ENCODE results near the gene PACRG. TPM values are rescaled to one million over a fixed set of nuclear protein-coding genes. Genes with fewer than 3 reads are reported as not detected.

PACRG gene
- total RNA-seq, 2 experiments from 2014 or later, result not detected

- intact Hi-C loops (cut with micrococcal nuclease; ENCODE audit: unreplicated experiment), result no loop called here
- no peak for DNase-seq (ENCODE audit: low spot score)
- POLR2A ChIA-PET, result no interaction called here
- Histone ChIP-seq H4K20me1 (ENCODE audit: insufficient read depth, low read length) (no peaks in the 10 kb centered on the region), H3K27ac (ENCODE audit: low read depth, low read length, poor library complexity, severe bottlenecking) (no peak overlapping the region), H3K9me3 (ENCODE audit: low read length) (no peaks in the 10 kb centered on the region), H3K4me1 (ENCODE audit: insufficient read depth, low read length, poor library complexity, severe bottlenecking) (no peaks in the 10 kb centered on the region), H3K9me2 (ENCODE audit: insufficient read depth, low read length) (no peaks in the 10 kb centered on the region), H3K36me3 (ENCODE audit: insufficient read depth, low read length) (no peaks in the 10 kb centered on the region), H3K4me3 (ENCODE audit: low read depth, low read length, poor library complexity, severe bottlenecking) (no peak overlapping the region), H2AFZ (ENCODE audit: low read length) (no peak overlapping the region), H3K4me2 (ENCODE audit: low read length) (no peak overlapping the region), H3K79me2 (ENCODE audit: insufficient read depth, low read depth, low read length) (no peaks in the 10 kb centered on the region)
- TF ChIP-seq EZH2phosphoT487 (IDR thresholded peaks at IDR 0.05; ENCODE audit: borderline replicate concordance, low read depth, low read length), result no peak
- no peak for TF ChIP-seq CTCF (conservative IDR thresholded peaks at IDR 0.05; ENCODE audit: low read length)
- CTCF ChIA-PET (ENCODE audit: unreplicated experiment), result no interaction called here
- no TSS peak for BruUV-seq (replicated peaks)
Observed at GRCh38 chr6:163328411-163328810, 600.6 kb downstream of the PACRG start.

- Histone ChIP-seq H3K4me3 (ENCODE audit: low read depth, low read length, poor library complexity, severe bottlenecking) (no peak overlapping the region), H3K79me2 (ENCODE audit: insufficient read depth, low read depth, low read length) (no peaks in the 10 kb centered on the region), H2AFZ (ENCODE audit: low read length) (no peak overlapping the region), H3K36me3 (ENCODE audit: insufficient read depth, low read length) (no peaks in the 10 kb centered on the region), H3K27ac (ENCODE audit: low read depth, low read length, poor library complexity, severe bottlenecking) (no peak overlapping the region), H3K9me3 (ENCODE audit: low read length) (no peaks in the 10 kb centered on the region), H3K4me1 (ENCODE audit: insufficient read depth, low read length, poor library complexity, severe bottlenecking) (no peaks in the 10 kb centered on the region), H4K20me1 (ENCODE audit: insufficient read depth, low read length) (no peaks in the 10 kb centered on the region), H3K4me2 (ENCODE audit: low read length) (no peak overlapping the region), H3K9me2 (ENCODE audit: insufficient read depth, low read length) (no peaks in the 10 kb centered on the region)
- intact Hi-C loops (cut with micrococcal nuclease; ENCODE audit: unreplicated experiment), result no loop called here
- ChIA-PET CTCF (ENCODE audit: unreplicated experiment) (no interaction called here), POLR2A (no interaction called here)
- no TSS peak for BruUV-seq (replicated peaks)
- TF ChIP-seq EZH2phosphoT487 (IDR thresholded peaks at IDR 0.05; ENCODE audit: borderline replicate concordance, low read depth, low read length), result no peak
- no peak for TF ChIP-seq CTCF (conservative IDR thresholded peaks at IDR 0.05; ENCODE audit: low read length)
- DNase-seq (ENCODE audit: low spot score), result no peak
Observed at GRCh38 chr6:163329991-163330390, 602.2 kb downstream of the PACRG start.

DNA sequence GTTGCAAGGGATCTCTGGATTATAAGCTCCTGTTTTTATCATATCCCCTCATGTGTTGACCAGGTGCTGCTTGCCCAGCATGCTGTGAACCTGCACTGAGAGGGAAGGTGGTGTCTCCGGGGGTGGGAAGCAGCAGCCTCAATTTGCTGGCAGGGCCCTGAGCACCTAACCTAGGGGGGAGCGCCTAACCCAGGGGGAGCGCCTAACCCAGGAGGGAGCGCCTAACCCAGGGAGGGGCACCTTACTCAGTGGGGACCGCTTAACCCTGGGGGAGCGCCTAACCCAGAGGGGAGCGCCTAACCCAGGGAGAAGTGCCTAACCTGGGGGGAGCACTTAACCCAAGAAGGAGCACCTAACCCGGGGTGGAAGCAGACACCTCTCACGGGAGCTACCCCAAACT, 603.5 kb downstream of the PACRG start:
- POLR2A ChIA-PET, result no interaction called here
- Histone ChIP-seq H3K9me2 (ENCODE audit: insufficient read depth, low read length) (no peaks in the 10 kb centered on the region), H3K27ac (ENCODE audit: low read depth, low read length, poor library complexity, severe bottlenecking) (no peak overlapping the region), H3K4me3 (ENCODE audit: low read depth, low read length, poor library complexity, severe bottlenecking) (no peak overlapping the region), H3K9me3 (ENCODE audit: low read length) (no peaks in the 10 kb centered on the region), H3K36me3 (ENCODE audit: insufficient read depth, low read length) (no peaks in the 10 kb centered on the region), H3K4me1 (ENCODE audit: insufficient read depth, low read length, poor library complexity, severe bottlenecking) (no peaks in the 10 kb centered on the region), H2AFZ (ENCODE audit: low read length) (no peak overlapping the region), H4K20me1 (ENCODE audit: insufficient read depth, low read length) (no peaks in the 10 kb centered on the region), H3K4me2 (ENCODE audit: low read length) (no peak overlapping the region), H3K79me2 (ENCODE audit: insufficient read depth, low read depth, low read length) (no peaks in the 10 kb centered on the region)
- BruUV-seq (replicated peaks), result no TSS peak
- no peak for DNase-seq (ENCODE audit: low spot score)
- CTCF ChIA-PET (ENCODE audit: unreplicated experiment), result no interaction called here
- TF ChIP-seq EZH2phosphoT487 (IDR thresholded peaks at IDR 0.05; ENCODE audit: borderline replicate concordance, low read depth, low read length) (no peak), CTCF (conservative IDR thresholded peaks at IDR 0.05; ENCODE audit: low read length) (no peak)
- intact Hi-C loops (cut with micrococcal nuclease; ENCODE audit: unreplicated experiment), result no loop called here

Data from OCI-LY7 (cell line).